GM12878 (cell line): ENCODE results near the gene MGAT3.

Experiments
- DPF2 ChIP-seq: fragments of 450-650 bp; IDR thresholded peaks from 2 replicates; pipeline ENCODE4 v1.6.1; 2017; ENCODE audit warnings: mild to moderate bottlenecking
- FOXK2 ChIP-seq: fragments of 450-650 bp; IDR thresholded peaks from 2 replicates; pipeline ENCODE4 v1.6.1; 2017; ENCODE audit warnings: mild to moderate bottlenecking, moderate library complexity
- RFX5 ChIP-seq: IDR thresholded peaks from 2 replicates; pipeline ENCODE4 v1.6.1; 2011; ENCODE audit warnings: low read depth, low read length, improper control_type of control experiment
- SREBF2 ChIP-seq: IDR thresholded peaks from 2 replicates; pipeline ENCODE4 v1.6.1; 2012; ENCODE audit warnings: mild to moderate bottlenecking, low read length
- TF ChIP-seq, protein P1 (sequence below), 3 experiments: IDR thresholded peaks in 2 of 3; conservative IDR thresholded peaks in 1 of 3; 2 replicates each; pipeline ENCODE4 v1.5.1; 2011; ENCODE audit warnings: low read depth in 3 of 3, low read length in 3 of 3, mild to moderate bottlenecking in 3 of 3, control low read depth in 2 of 3, moderate library complexity in 2 of 3, inconsistent platforms in 1 of 3, mixed read lengths in 1 of 3; ENCODE audit not compliant: control insufficient read depth in 2 of 3, insufficient read depth in 1 of 3; ENCODE audit errors: extremely low read depth in 1 of 3
- TF ChIP-seq, protein P2 (sequence below): fragments of 450-650 bp; IDR thresholded peaks from 2 replicates; pipeline ENCODE4 v1.6.1; 2018; ENCODE audit warnings: mild to moderate bottlenecking, low read depth, moderate library complexity; ENCODE audit not compliant: partially characterized antibody
- TF ChIP-seq, protein P3 (sequence below): fragments of 450-650 bp; IDR thresholded peaks from 2 replicates; pipeline ENCODE4 v1.6.1; 2017; ENCODE audit warnings: mild to moderate bottlenecking

DNA sequence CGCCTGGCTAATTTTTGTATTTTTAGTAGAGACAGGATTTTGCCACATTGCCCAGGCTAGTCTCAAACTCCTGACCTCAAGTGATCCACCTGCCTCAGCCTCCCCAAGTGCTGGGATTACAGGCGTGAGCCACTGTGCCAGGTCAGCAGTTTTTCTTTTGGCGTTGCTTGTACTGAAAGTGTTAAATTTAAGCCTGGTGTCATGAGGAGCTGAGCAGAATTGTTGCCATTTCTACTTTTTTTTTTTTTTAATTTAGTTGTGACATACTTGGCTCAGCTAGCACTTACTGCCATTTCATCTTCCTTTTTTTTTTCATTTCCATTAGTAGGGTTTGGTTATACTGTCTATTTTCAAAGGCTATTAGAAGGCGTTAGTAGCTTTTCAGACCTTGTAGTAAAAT, 46.5 kb upstream of the MGAT3 start:
- no peak for TF ChIP-seq FOXK2
- TF ChIP-seq, protein P1, sequence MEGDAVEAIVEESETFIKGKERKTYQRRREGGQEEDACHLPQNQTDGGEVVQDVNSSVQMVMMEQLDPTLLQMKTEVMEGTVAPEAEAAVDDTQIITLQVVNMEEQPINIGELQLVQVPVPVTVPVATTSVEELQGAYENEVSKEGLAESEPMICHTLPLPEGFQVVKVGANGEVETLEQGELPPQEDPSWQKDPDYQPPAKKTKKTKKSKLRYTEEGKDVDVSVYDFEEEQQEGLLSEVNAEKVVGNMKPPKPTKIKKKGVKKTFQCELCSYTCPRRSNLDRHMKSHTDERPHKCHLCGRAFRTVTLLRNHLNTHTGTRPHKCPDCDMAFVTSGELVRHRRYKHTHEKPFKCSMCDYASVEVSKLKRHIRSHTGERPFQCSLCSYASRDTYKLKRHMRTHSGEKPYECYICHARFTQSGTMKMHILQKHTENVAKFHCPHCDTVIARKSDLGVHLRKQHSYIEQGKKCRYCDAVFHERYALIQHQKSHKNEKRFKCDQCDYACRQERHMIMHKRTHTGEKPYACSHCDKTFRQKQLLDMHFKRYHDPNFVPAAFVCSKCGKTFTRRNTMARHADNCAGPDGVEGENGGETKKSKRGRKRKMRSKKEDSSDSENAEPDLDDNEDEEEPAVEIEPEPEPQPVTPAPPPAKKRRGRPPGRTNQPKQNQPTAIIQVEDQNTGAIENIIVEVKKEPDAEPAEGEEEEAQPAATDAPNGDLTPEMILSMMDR (IDR thresholded peaks at IDR 0.05 in 2 of 3, conservative IDR thresholded peaks at IDR 0.05 in 1 of 3; ENCODE audit: control insufficient read depth in 2 of 3, extremely low read depth in 1 of 3, insufficient read depth in 1 of 3, low read depth in 3 of 3, low read length in 3 of 3), result no peak
- no peak for TF ChIP-seq DPF2
- no peak for TF ChIP-seq SREBF2
- TF ChIP-seq, protein P2, sequence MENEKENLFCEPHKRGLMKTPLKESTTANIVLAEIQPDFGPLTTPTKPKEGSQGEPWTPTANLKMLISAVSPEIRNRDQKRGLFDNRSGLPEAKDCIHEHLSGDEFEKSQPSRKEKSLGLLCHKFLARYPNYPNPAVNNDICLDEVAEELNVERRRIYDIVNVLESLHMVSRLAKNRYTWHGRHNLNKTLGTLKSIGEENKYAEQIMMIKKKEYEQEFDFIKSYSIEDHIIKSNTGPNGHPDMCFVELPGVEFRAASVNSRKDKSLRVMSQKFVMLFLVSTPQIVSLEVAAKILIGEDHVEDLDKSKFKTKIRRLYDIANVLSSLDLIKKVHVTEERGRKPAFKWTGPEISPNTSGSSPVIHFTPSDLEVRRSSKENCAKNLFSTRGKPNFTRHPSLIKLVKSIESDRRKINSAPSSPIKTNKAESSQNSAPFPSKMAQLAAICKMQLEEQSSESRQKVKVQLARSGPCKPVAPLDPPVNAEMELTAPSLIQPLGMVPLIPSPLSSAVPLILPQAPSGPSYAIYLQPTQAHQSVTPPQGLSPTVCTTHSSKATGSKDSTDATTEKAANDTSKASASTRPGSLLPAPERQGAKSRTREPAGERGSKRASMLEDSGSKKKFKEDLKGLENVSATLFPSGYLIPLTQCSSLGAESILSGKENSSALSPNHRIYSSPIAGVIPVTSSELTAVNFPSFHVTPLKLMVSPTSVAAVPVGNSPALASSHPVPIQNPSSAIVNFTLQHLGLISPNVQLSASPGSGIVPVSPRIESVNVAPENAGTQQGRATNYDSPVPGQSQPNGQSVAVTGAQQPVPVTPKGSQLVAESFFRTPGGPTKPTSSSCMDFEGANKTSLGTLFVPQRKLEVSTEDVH, result no peak
- TF ChIP-seq RFX5, result no peak
- TF ChIP-seq, protein P3, sequence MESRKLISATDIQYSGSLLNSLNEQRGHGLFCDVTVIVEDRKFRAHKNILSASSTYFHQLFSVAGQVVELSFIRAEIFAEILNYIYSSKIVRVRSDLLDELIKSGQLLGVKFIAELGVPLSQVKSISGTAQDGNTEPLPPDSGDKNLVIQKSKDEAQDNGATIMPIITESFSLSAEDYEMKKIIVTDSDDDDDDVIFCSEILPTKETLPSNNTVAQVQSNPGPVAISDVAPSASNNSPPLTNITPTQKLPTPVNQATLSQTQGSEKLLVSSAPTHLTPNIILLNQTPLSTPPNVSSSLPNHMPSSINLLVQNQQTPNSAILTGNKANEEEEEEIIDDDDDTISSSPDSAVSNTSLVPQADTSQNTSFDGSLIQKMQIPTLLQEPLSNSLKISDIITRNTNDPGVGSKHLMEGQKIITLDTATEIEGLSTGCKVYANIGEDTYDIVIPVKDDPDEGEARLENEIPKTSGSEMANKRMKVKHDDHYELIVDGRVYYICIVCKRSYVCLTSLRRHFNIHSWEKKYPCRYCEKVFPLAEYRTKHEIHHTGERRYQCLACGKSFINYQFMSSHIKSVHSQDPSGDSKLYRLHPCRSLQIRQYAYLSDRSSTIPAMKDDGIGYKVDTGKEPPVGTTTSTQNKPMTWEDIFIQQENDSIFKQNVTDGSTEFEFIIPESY, result no peak
